KMS-11 (cell line): ENCODE measurements around the gene BBX.

Experiments used
- H2AFZ ChIP-seq: fragments of 200-600 bp; sonication (generic); 2 replicates; pipeline ENCODE4 v1.6.1; 2016; ENCODE audit warnings: antibody characterized with exemption, mixed run types, low read depth
- H3K27ac ChIP-seq: fragments of 200-600 bp; sonication (generic); 2 replicates; pipeline ENCODE4 v1.6.1; 2016; ENCODE audit warnings: mild to moderate bottlenecking, mixed run types
- H3K27me3 ChIP-seq: fragments of 200-600 bp; sonication (generic); 2 replicates; pipeline ENCODE4 v1.6.1; 2017; ENCODE audit warnings: mild to moderate bottlenecking, low read depth, mixed run types, moderate library complexity; ENCODE audit not compliant: insufficient read depth
- H3K36me3 ChIP-seq: fragments of 200-600 bp; sonication (generic); 2 replicates; pipeline ENCODE4 v1.6.1; 2017; ENCODE audit warnings: mild to moderate bottlenecking, mixed run types; ENCODE audit not compliant: insufficient read depth
- H3K4me1 ChIP-seq: fragments of 200-600 bp; sonication (generic); 2 replicates; pipeline ENCODE4 v1.6.1; 2016; ENCODE audit warnings: mild to moderate bottlenecking, low read depth, mixed run types; ENCODE audit not compliant: poor library complexity, severe bottlenecking
- H3K4me2 ChIP-seq: fragments of 200-600 bp; sonication (generic); 2 replicates; pipeline ENCODE4 v1.7.0; 2016; ENCODE audit warnings: mild to moderate bottlenecking, mixed run types
- H3K4me3 ChIP-seq: fragments of 200-600 bp; sonication (generic); IDR thresholded peaks from 2 replicates; pipeline ENCODE4 v1.6.1; 2017; ENCODE audit warnings: low read depth, low read length, mixed read lengths; ENCODE audit not compliant: insufficient read depth
- H3K79me2 ChIP-seq: fragments of 200-600 bp; sonication (generic); 2 replicates; pipeline ENCODE4 v1.6.1; 2016; ENCODE audit warnings: low read depth, mixed run types; ENCODE audit not compliant: insufficient read depth
- H3K9ac ChIP-seq: fragments of 200-600 bp; sonication (generic); 2 replicates; pipeline ENCODE4 v1.6.1; 2016; ENCODE audit warnings: mild to moderate bottlenecking, mixed run types
- H4K20me1 ChIP-seq: fragments of 200-600 bp; sonication (generic); 2 replicates; pipeline ENCODE4 v1.6.1; 2016; ENCODE audit warnings: mild to moderate bottlenecking, mixed run types; ENCODE audit not compliant: insufficient read depth
- CTCF ChIP-seq: fragments of 200-600 bp; sonication (generic); conservative IDR thresholded peaks from 2 replicates; pipeline ENCODE4 v1.6.1; 2017; ENCODE audit warnings: low read depth, mild to moderate bottlenecking, antibody characterized with exemption, low read length, moderate library complexity, mixed read lengths

The BBX gene

GRCh38 chr3:107581230-107581629 is 58.5 kb downstream of the BBX start:
- H3K4me3 ChIP-seq: no peak overlapping the region
- H3K27ac ChIP-seq: no peak overlapping the region
- H3K4me2 ChIP-seq: no peak overlapping the region
- TF ChIP-seq CTCF: no peak
- H3K27me3 ChIP-seq: no peaks in the 10 kb centered on the region
- H3K4me1 ChIP-seq: peaks cover 7% of the 10 kb centered on the region
- H3K79me2 ChIP-seq: peaks cover 5% of the 10 kb centered on the region; the same call in 1 of the 2 replicates
- H3K36me3 ChIP-seq: no peaks in the 10 kb centered on the region
- H3K9ac ChIP-seq: no peak overlapping the region
- no peaks in the 10 kb centered on the region; the same call in 1 of the 2 replicates for H4K20me1 ChIP-seq
- H2AFZ ChIP-seq: no peak overlapping the region

- Histone ChIP-seq H3K9ac (no peak overlapping the region), H4K20me1 (no peaks in the 10 kb centered on the region), H3K4me2 (no peak overlapping the region), H3K4me1 (peaks cover 26% of the 10 kb centered on the region), H3K79me2 (peaks cover 5% of the 10 kb centered on the region; the same call in 1 of the 2 replicates), H2AFZ (no peak overlapping the region), H3K27me3 (no peaks in the 10 kb centered on the region), H3K27ac (no peak overlapping the region), H3K4me3 (no peak overlapping the region), H3K36me3 (no peaks in the 10 kb centered on the region)
- TF ChIP-seq CTCF: no peak
Measured at GRCh38 chr3:107588217-107588616, 65.5 kb downstream of the BBX start.

- peak overlapping the region; percentile 50; the same call in 1 of the 2 replicates for H3K27ac ChIP-seq
- H3K79me2 ChIP-seq: peaks cover 5% of the 10 kb centered on the region; the same call in 1 of the 2 replicates
- no peak overlapping the region for H3K9ac ChIP-seq
- H3K27me3 ChIP-seq: no peaks in the 10 kb centered on the region
- peak overlapping the region; percentile 64 for H3K4me2 ChIP-seq
- peaks cover 26% of the 10 kb centered on the region for H3K4me1 ChIP-seq
- H4K20me1 ChIP-seq: no peaks in the 10 kb centered on the region
- no peaks in the 10 kb centered on the region for H3K36me3 ChIP-seq
- H3K4me3 ChIP-seq: no peak overlapping the region
- TF ChIP-seq CTCF: no peak
- H2AFZ ChIP-seq: no peak overlapping the region
Measured at GRCh38 chr3:107589454-107589853, 66.7 kb downstream of the BBX start.

- H3K27me3 ChIP-seq: no peaks in the 10 kb centered on the region
- no peak overlapping the region for H3K27ac ChIP-seq
- H3K4me3 ChIP-seq: no peak overlapping the region
- no peak overlapping the region for H2AFZ ChIP-seq
- no peak overlapping the region for H3K9ac ChIP-seq
- peaks cover 26% of the 10 kb centered on the region for H3K4me1 ChIP-seq
- no peak for TF ChIP-seq CTCF
- no peaks in the 10 kb centered on the region for H3K36me3 ChIP-seq
- H3K4me2 ChIP-seq: no peak overlapping the region
- H4K20me1 ChIP-seq: no peaks in the 10 kb centered on the region
- no peaks in the 10 kb centered on the region for H3K79me2 ChIP-seq
Measured at GRCh38 chr3:107590786-107591185, 68.0 kb downstream of the BBX start.

GRCh38 chr3:107592073-107592472 is 69.3 kb downstream of the BBX start:
- Histone ChIP-seq H4K20me1 (no peaks in the 10 kb centered on the region), H3K36me3 (no peaks in the 10 kb centered on the region), H3K27me3 (no peaks in the 10 kb centered on the region), H2AFZ (no peak overlapping the region), H3K4me1 (peaks cover 29% of the 10 kb centered on the region), H3K4me2 (no peak overlapping the region), H3K4me3 (no peak overlapping the region), H3K27ac (no peak overlapping the region), H3K9ac (no peak overlapping the region), H3K79me2 (no peaks in the 10 kb centered on the region)
- no peak for TF ChIP-seq CTCF
